Mesendoderm (in vitro differentiated cells): Measurements from ENCODE around the gene PRR33.

Experiments used
- DNase-seq: peaks from one replicate; pipeline ENCODE4 v3.0.0; 2013
- H2AK5ac ChIP-seq: 2 replicates; pipeline ENCODE4 v1.6.1; 2013; ENCODE audit warnings: low read length, inconsistent platforms
- H2BK120ac ChIP-seq: 2 replicates; pipeline ENCODE4 v1.6.1; 2013; ENCODE audit warnings: low read depth, mild to moderate bottlenecking, low read length, moderate library complexity, mixed read lengths
- H2BK15ac ChIP-seq: replicated peaks from 2 replicates; pipeline ENCODE4 v1.6.1; 2013; ENCODE audit warnings: low read depth, mild to moderate bottlenecking, moderate library complexity
- H2BK5ac ChIP-seq: 2 replicates; pipeline ENCODE4 v1.6.1; 2013; ENCODE audit warnings: low read length, inconsistent platforms
- H3K18ac ChIP-seq: 2 replicates; pipeline ENCODE4 v1.6.1; 2013; ENCODE audit warnings: mild to moderate bottlenecking, low read length, mixed read lengths
- H3K23ac ChIP-seq: one replicate; pipeline ENCODE4 v1.6.1; 2013; ENCODE audit warnings: low read length
- H3K27ac ChIP-seq: 2 replicates; pipeline ENCODE4 v1.5.1; 2013; ENCODE audit warnings: low read depth, mild to moderate bottlenecking, inconsistent platforms, low read length, moderate library complexity
- H3K27me3 ChIP-seq: 2 replicates; pipeline ENCODE4 v1.6.1; 2013; ENCODE audit warnings: low read length, control low read depth, mild to moderate bottlenecking, inconsistent platforms; ENCODE audit not compliant: insufficient read depth, poor library complexity
- H3K36me3 ChIP-seq: 2 replicates; pipeline ENCODE4 v1.6.1; 2013; ENCODE audit warnings: low read length, inconsistent platforms; ENCODE audit not compliant: control insufficient read depth, insufficient read depth
- H3K4ac ChIP-seq: one replicate; pipeline ENCODE4 v1.6.1; 2013; ENCODE audit warnings: low read depth, mild to moderate bottlenecking, low read length, moderate library complexity
- H3K4me1 ChIP-seq: 2 replicates; pipeline ENCODE4 v1.6.1; 2013; ENCODE audit warnings: low read depth, low read length, inconsistent platforms; ENCODE audit not compliant: control insufficient read depth
- H3K4me2 ChIP-seq: 2 replicates; pipeline ENCODE4 v1.6.1; 2013; ENCODE audit warnings: low read length
- H3K4me3 ChIP-seq: 2 replicates; pipeline ENCODE4 v1.5.1; 2013; ENCODE audit warnings: mild to moderate bottlenecking, low read length
- H3K56ac ChIP-seq: one replicate; pipeline ENCODE4 v1.6.1; 2013; ENCODE audit warnings: low read length
- H3K79me1 ChIP-seq: 2 replicates; pipeline ENCODE4 v1.6.1; 2013; ENCODE audit warnings: low read length, inconsistent platforms
- H3K79me2 ChIP-seq: 2 replicates; pipeline ENCODE4 v1.6.1; 2013; ENCODE audit warnings: mild to moderate bottlenecking, low read length; ENCODE audit not compliant: control insufficient read depth, insufficient read depth
- H3K9ac ChIP-seq: 2 replicates; pipeline ENCODE4 v1.6.1; 2013; ENCODE audit warnings: low read length, inconsistent platforms
- H4K5ac ChIP-seq: one replicate; pipeline ENCODE4 v1.6.1; 2013; ENCODE audit warnings: low read length
- H4K8ac ChIP-seq: one replicate; pipeline ENCODE4 v1.6.1; 2013; ENCODE audit warnings: low read depth, mild to moderate bottlenecking, control low read depth, low read length, moderate library complexity
- WGBS: extraction: QIAGEN DNeasy Blood & Tissue Kit; methylation state at CpG from one replicate; pipeline ENCODE4 v1.1.7; 2013; ENCODE audit warnings: low lambda C conversion rate, missing lambda C conversion rate; ENCODE audit not compliant: insufficient coverage; ENCODE audit errors: extremely low coverage; 5-methylcytosine and 5-hydroxymethylcytosine counted together

PRR33 gene

DNA sequence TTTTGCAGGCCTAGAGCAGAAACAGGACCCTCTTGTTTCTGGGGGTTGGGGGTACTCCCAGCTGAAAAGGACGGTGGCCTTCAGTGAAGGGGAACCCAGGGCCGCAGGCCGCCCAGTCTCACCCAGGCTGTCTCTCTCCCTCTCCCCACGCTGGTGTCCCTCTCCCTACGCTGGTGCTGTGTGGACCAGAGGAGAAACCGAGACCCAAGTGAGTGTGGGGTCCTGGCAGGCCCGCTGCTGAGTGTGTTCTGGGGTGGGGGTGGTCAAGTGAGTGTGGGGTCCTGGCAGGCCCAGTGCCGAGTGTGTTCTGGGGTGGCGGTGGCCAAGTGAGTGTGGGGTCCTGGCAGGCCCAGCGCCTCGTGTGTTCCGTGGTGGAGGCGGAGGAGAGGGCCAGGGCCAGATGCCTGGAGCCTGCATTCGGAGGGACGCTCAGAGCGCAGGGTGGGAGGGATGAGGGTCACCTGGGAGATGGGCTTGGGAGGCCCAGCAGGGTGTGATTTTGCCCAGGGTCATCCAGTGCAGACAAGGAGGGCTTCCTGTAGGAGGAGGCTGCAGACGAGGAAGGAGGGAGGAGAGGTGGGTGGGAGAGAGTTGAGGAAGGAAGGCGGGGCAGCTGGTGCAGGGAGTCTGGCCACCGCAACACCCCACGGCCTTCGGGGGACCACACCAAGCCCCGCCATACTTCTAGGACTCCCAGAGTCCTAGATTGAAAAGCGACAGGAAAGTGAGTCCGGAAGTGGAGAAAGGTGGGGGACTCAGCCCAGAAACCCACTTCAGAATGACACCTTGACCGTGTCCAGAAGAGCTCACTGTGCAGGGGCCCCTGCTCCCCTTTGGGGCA lies 38.1 kb upstream of the PRR33 start:
- no peak overlapping the region for H3K23ac ChIP-seq
- no peak overlapping the region for H2BK15ac ChIP-seq
- no peak overlapping the region for H3K9ac ChIP-seq
- H3K27me3 ChIP-seq = no peaks in the 10 kb centered on the region
- H3K4ac ChIP-seq = no peak overlapping the region
- no peak overlapping the region for H3K4me2 ChIP-seq
- no peaks in the 10 kb centered on the region for H3K36me3 ChIP-seq
- no peaks in the 10 kb centered on the region for H3K79me2 ChIP-seq
- H2BK5ac ChIP-seq = no peak overlapping the region
- H3K18ac ChIP-seq = no peak overlapping the region
- H3K4me3 ChIP-seq = no peak overlapping the region
- WGBS = no CpG with 5 or more reads among the region's 25 CpGs
- H4K5ac ChIP-seq = no peak overlapping the region
- no peak overlapping the region for H4K8ac ChIP-seq
- no peaks in the 10 kb centered on the region for H3K4me1 ChIP-seq
- H3K56ac ChIP-seq = no peak overlapping the region
- no peak overlapping the region for H2AK5ac ChIP-seq
- H3K79me1 ChIP-seq = no peaks in the 10 kb centered on the region
- no peak overlapping the region for H2BK120ac ChIP-seq
- no peak overlapping the region for H3K27ac ChIP-seq
- no peak for DNase-seq

DNA sequence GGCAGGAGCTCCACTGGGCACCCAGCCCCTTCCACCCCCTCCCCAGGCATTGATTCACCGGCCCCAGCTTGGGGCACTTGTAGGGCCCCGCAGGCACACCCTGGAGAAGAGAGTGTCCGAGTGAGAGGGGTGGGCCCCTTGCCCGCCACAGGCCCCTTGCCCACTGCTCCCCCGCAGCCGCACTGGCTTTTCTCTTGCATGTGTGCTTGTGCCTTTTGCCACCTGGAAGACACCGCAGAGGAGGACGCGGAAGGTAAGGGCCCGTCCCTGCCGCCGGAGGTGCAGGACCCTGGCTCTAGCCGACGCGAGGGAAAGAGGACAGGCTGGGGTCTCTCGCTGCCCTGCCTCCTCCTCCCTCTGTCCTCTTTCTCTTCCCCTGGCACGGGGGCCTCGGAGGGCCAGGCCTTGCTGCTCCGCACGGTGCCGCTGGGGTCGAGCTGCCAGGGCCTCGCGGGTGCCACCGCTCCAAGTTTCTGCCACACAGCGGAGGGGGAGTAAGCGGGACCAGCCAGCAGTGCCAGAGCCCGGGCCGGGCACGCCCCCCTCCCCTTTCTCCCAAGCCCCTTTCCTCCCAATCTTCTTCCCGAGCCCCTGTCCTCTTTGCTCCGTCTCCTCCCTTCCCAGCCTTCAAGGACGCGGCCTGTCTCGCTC lies 37.3 kb upstream of the PRR33 start:
- no CpG with 5 or more reads among the region's 35 CpGs for WGBS
- no peaks in the 10 kb centered on the region for H3K27me3 ChIP-seq
- H3K4me1 ChIP-seq = no peaks in the 10 kb centered on the region
- no peak overlapping the region for H2AK5ac ChIP-seq
- H3K9ac ChIP-seq = no peak overlapping the region
- no peak overlapping the region for H2BK120ac ChIP-seq
- H3K79me2 ChIP-seq = no peaks in the 10 kb centered on the region
- no peak overlapping the region for H4K5ac ChIP-seq
- H4K8ac ChIP-seq = no peak overlapping the region
- no peak overlapping the region for H3K27ac ChIP-seq
- H3K18ac ChIP-seq = no peak overlapping the region
- no peak overlapping the region for H3K56ac ChIP-seq
- H2BK5ac ChIP-seq = no peak overlapping the region
- no peak overlapping the region for H3K23ac ChIP-seq
- no peak overlapping the region for H3K4ac ChIP-seq
- no peak overlapping the region for H3K4me2 ChIP-seq
- H3K4me3 ChIP-seq = no peak overlapping the region
- no peaks in the 10 kb centered on the region for H3K36me3 ChIP-seq
- H2BK15ac ChIP-seq = no peak overlapping the region
- no peaks in the 10 kb centered on the region for H3K79me1 ChIP-seq
- DNase-seq = no peak

DNA sequence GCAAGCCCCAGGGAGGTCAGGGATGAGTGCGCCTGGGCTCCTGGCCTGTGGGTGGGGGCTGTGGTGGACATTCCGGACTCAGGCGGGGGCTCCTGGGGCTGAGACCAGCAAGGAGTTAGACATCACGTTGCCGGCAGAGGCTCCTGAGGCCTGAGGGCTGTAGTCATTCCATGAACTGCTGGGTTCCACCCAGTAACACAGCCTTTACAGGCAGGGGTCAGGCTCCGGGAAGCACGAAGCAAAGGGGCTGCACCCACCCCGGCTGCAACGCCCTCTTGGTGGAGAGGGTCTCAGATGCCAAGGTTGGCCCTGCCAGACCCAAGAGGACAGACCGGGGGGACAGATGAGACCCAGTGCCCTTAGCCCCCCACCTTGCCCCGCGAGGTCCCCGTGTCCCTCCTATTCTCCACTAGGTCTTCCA lies 36.8 kb upstream of the PRR33 start:
- WGBS = no CpG with 5 or more reads among the region's 13 CpGs
- Histone ChIP-seq H3K9ac (no peak overlapping the region), H3K27me3 (no peaks in the 10 kb centered on the region), H2AK5ac (no peak overlapping the region), H4K5ac (no peak overlapping the region), H2BK15ac (no peak overlapping the region), H3K79me2 (no peaks in the 10 kb centered on the region), H3K36me3 (no peaks in the 10 kb centered on the region), H3K4me3 (no peak overlapping the region), H3K27ac (no peak overlapping the region), H3K4me2 (no peak overlapping the region), H3K4me1 (no peaks in the 10 kb centered on the region), H3K4ac (no peak overlapping the region), H2BK5ac (no peak overlapping the region), H3K18ac (no peak overlapping the region), H4K8ac (no peak overlapping the region), H3K23ac (no peak overlapping the region), H2BK120ac (no peak overlapping the region), H3K79me1 (no peaks in the 10 kb centered on the region), H3K56ac (no peak overlapping the region)
- DNase-seq = no peak

DNA sequence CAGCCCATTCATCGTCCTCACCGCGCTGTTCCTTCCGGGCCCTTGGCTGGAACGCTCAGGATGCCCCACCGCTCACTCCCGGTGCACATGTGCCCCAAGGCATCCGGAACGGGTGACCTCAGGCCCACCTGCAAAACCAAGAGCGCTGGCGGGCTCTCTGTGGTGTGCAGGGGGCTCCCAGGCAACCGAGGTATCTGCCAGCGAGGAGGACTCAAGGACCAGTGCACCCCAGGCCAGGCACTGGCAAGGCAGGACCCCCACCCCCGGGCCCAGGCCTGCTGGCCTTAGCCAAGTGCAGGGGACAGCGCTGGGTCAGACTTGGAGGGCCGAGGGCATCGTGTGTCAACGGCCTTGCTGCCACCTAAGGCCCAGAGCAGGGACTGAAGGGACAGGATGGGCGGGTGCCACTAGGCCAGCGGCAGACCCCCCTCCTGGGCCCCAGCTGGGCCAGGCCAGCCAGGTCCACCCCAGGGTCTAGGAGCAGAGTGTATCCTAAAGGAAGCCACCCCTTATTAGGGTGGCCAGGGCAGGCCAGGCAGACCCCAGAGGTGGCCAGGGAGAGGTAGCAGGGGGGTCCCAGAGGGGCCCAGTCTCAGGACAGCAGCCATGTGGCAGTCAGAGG lies 36.3 kb upstream of the PRR33 start:
- Histone ChIP-seq H3K18ac (no peak overlapping the region), H4K5ac (no peak overlapping the region), H3K56ac (no peak overlapping the region), H3K4me3 (no peak overlapping the region), H3K4me2 (no peak overlapping the region), H3K36me3 (no peaks in the 10 kb centered on the region), H3K4me1 (no peaks in the 10 kb centered on the region), H3K79me1 (no peaks in the 10 kb centered on the region), H3K9ac (no peak overlapping the region), H4K8ac (no peak overlapping the region), H2BK5ac (no peak overlapping the region), H3K79me2 (no peaks in the 10 kb centered on the region), H3K27me3 (no peaks in the 10 kb centered on the region), H2BK15ac (no peak overlapping the region), H2BK120ac (no peak overlapping the region), H3K27ac (no peak overlapping the region), H3K23ac (no peak overlapping the region), H2AK5ac (no peak overlapping the region), H3K4ac (no peak overlapping the region)
- DNase-seq = no peak
- no CpG with 5 or more reads among the region's 20 CpGs for WGBS

DNA sequence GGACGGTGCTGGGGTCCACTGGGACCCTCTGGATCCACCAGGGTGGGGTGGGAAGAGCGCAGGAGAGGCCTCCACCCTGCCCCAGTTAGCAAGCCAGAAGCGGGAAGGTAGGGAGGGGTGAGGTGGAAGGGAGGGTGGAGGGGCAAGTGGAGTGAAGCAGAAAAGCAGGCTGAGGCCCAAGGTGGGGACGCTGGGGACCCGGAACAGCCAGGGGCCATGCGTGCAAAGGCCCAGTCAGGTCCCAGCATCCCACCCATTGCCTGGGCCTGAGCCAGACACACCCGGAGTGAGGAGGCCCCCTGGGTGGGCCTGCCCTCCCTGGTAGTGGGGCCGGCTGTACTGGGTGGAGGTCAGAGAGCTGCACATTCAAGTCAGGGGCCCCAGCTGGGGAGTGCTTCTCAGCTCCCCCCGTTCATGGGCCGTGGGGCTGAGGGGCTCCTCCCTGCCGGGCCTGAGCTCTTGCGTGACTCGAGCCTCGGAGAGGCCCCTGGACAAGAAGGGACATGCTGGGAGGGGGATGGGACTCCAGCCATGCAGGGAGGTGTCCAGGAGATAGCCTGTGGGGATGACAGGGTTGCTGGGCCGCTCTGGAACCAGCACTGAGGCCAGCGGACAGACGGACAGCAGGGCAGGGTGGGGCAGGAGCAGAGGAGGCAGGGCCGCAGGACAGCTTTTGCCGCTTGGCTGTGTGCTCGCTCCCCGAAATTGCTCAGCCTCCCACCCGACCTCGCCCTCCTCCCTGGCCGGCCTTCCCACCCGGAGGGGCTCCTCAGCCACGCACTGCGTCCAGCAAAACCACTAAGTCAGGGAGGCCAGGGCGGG lies 35.5 kb upstream of the PRR33 start:
- Histone ChIP-seq H3K79me2 (no peaks in the 10 kb centered on the region), H3K4me3 (no peak overlapping the region), H2BK120ac (no peak overlapping the region), H2AK5ac (no peak overlapping the region), H3K4ac (no peak overlapping the region), H3K4me2 (no peak overlapping the region), H3K56ac (no peak overlapping the region), H3K27me3 (no peaks in the 10 kb centered on the region), H4K5ac (no peak overlapping the region), H3K18ac (no peak overlapping the region), H3K23ac (no peak overlapping the region), H3K79me1 (no peaks in the 10 kb centered on the region), H3K36me3 (no peaks in the 10 kb centered on the region), H2BK5ac (no peak overlapping the region), H4K8ac (no peak overlapping the region), H2BK15ac (no peak overlapping the region), H3K4me1 (no peaks in the 10 kb centered on the region), H3K27ac (no peak overlapping the region), H3K9ac (no peak overlapping the region)
- WGBS = no CpG with 5 or more reads among the region's 28 CpGs
- DNase-seq = no peak
